Ectodermal cell (in vitro differentiated cells): ENCODE measurements around the gene PAQR9.

Experiments used
- H3K27ac ChIP-seq: 2 replicates; pipeline ENCODE4 v1.7.0; 2013; ENCODE audit warnings: mild to moderate bottlenecking, low read depth, low read length; ENCODE audit not compliant: insufficient read depth, poor library complexity, severe bottlenecking
- H3K27me3 ChIP-seq: 2 replicates; pipeline ENCODE4 v1.7.0; 2013; ENCODE audit warnings: mild to moderate bottlenecking, low read length; ENCODE audit not compliant: insufficient read depth, control insufficient read depth, poor library complexity, severe bottlenecking
- H3K36me3 ChIP-seq: one replicate; pipeline ENCODE4 v1.7.0; 2013; ENCODE audit warnings: low read length; ENCODE audit not compliant: control insufficient read depth, insufficient read depth
- H3K4me1 ChIP-seq: one replicate; pipeline ENCODE4 v1.7.0; 2013; ENCODE audit warnings: low read length; ENCODE audit not compliant: control insufficient read depth, insufficient read depth
- H3K4me3 ChIP-seq: 2 replicates; pipeline ENCODE4 v1.7.0; 2013; ENCODE audit warnings: low read depth, low read length, control low read depth; ENCODE audit not compliant: insufficient read depth
- H3K9me3 ChIP-seq: 2 replicates; pipeline ENCODE4 v1.7.0; 2013; ENCODE audit warnings: mild to moderate bottlenecking, low read length, moderate library complexity; ENCODE audit not compliant: control insufficient read depth
- WGBS, 2 experiments: methylation state at CpG; one replicate each; pipeline ENCODE4 v1.1.7; 2013; ENCODE audit warnings: missing lambda C conversion rate in 2 of 2; 5-methylcytosine and 5-hydroxymethylcytosine counted together

Gene PAQR9

DNA sequence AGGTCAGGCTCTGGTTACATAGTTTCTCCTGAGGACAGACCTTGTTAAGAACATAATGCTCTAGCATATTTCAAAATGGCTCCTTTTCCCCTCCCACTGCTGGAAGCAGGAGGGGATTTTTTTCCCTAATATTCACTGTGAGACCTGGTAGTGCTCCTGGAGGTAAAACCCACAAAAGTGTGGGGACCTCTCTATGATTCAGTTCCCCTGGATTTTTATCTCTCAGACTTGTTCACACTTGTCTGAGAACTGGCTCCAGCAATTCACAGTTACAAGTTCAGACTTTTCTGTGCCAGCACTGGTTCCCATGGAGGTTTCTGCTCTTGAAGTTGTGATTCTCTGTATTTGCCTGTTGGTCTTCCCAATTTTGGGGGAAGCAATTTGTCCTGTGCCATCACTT lies 38.3 kb downstream of the PAQR9 start:
- Histone ChIP-seq H3K36me3 (no peaks in the 10 kb centered on the region), H3K27ac (no peak overlapping the region), H3K9me3 (no peaks in the 10 kb centered on the region), H3K4me1 (no peaks in the 10 kb centered on the region), H3K27me3 (no peaks in the 10 kb centered on the region), H3K4me3 (no peak overlapping the region)

DNA sequence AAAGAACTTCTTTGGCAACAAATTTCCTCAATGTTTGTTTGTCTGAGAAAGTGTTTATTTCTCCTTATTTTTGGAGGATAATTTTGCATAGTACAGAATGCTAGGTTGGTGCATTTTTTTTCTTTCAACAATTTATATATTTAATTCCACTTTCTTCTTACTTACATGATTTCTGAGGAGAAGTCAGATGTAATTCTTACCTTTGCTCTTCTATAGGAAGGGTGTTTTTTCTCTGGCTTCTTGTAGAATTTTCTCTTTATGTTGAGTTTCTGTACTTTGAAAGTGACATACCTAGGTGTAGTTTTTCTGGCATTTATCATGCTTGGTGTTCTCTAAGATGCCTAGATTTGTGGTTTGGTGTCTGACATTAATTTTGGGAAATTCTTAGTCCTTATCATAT lies 39.8 kb downstream of the PAQR9 start:
- no peaks in the 10 kb centered on the region for H3K9me3 ChIP-seq
- no peaks in the 10 kb centered on the region for H3K27me3 ChIP-seq
- H3K36me3 ChIP-seq: no peaks in the 10 kb centered on the region
- no peak overlapping the region for H3K4me3 ChIP-seq
- no peaks in the 10 kb centered on the region for H3K4me1 ChIP-seq
- H3K27ac ChIP-seq: no peak overlapping the region

DNA sequence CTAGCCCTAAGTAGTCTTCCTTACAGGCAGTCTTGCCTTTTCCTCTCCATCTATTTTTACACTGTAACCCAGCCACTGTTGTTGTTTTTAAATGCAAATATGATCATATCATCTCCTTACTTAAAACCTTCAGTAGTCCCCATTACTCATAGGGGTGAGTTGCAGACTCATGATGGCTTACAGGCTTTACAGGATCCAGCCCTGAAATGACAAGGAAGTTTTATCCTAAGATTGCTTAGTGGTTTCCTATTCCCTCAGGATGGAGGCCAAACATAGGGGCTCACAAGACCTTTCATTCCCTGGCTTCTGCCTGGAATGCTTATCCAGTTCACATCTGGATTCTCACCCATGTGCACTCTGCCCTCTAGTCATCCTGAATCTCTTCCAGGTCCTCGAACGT lies 46.9 kb downstream of the PAQR9 start:
- no peaks in the 10 kb centered on the region for H3K9me3 ChIP-seq
- no peaks in the 10 kb centered on the region for H3K36me3 ChIP-seq
- H3K4me3 ChIP-seq: no peak overlapping the region
- no peaks in the 10 kb centered on the region for H3K4me1 ChIP-seq
- 89 to 100% methylated on average over 2 of the region's 2 CpGs for WGBS, 2 experiments
- H3K27ac ChIP-seq: no peak overlapping the region
- H3K27me3 ChIP-seq: no peaks in the 10 kb centered on the region

DNA sequence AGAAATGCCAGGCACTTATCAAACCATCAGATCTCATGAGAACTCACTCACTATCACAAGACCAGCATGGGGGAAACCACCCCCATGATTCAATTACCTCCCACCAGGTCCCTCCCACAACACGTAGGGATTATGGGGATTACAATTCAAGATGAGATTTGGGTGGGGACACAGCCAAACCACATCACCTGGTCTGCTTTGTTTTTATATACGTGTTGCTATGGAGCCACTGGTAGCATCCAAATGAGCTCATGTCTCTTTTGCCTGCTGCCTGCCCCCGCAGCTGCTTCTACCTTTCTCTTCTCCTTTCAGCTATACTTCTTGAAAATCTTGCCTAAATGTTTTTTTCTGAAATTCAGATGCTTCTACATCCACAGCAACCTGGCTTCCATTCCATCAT lies 47.8 kb downstream of the PAQR9 start:
- Histone ChIP-seq H3K9me3 (no peaks in the 10 kb centered on the region), H3K36me3 (no peaks in the 10 kb centered on the region)

GRCh38 chr3:142914286-142914811 lies 49.1 kb downstream of the PAQR9 start:
- Histone ChIP-seq H3K4me1 (peaks cover 6% of the 10 kb centered on the region), H3K9me3 (no peaks in the 10 kb centered on the region), H3K27ac (no peak overlapping the region), H3K36me3 (no peaks in the 10 kb centered on the region), H3K27me3 (no peaks in the 10 kb centered on the region), H3K4me3 (no peak overlapping the region)
- 54% methylated on average over 3 of the region's 3 CpGs for WGBS, 2 experiments

More for the DNA sequence above, 47.8 kb downstream of the PAQR9 start:
- no peak overlapping the region for H3K27ac ChIP-seq
- H3K4me1 ChIP-seq: peaks cover 2% of the 10 kb centered on the region
- 82 to 85% methylated on average over 3 of the region's 3 CpGs for WGBS, 2 experiments
- H3K4me3 ChIP-seq: no peak overlapping the region
- no peaks in the 10 kb centered on the region for H3K27me3 ChIP-seq

DNA sequence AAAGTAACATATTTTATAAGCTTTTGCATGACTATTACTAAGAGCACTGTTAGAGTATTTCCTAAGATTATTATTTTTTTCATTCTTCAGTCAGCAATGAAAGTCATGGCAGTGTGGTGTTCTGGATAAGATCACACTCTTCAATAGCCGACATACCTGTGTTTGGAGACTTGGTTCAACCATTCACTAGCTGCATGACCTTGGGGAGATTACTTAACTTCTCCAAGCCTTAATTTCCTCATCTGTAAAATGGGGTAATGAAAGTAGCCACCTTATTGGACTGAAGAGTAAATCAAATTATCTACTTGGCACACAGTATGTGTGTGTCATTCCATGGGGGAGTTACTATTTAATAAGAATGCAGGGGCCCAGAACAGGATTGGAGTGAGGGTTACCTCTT lies 50.0 kb downstream of the PAQR9 start:
- no peak overlapping the region for H3K27ac ChIP-seq
- 88 to 100% methylated on average over 1 of the region's 1 CpG for WGBS, 2 experiments
- H3K4me3 ChIP-seq: no peak overlapping the region
- peaks cover 6% of the 10 kb centered on the region for H3K4me1 ChIP-seq
- no peaks in the 10 kb centered on the region for H3K9me3 ChIP-seq
- no peaks in the 10 kb centered on the region for H3K36me3 ChIP-seq
- no peaks in the 10 kb centered on the region for H3K27me3 ChIP-seq

- no peak overlapping the region for H3K4me3 ChIP-seq
- 98% methylated on average over 5 to 6 of the region's 6 CpGs for WGBS, 2 experiments
- H3K9me3 ChIP-seq: no peaks in the 10 kb centered on the region
These were observed 50.9 kb downstream of the PAQR9 start for GRCh38 chr3:142912402-142913172.

More at GRCh38 chr3:142912402-142913172, 50.9 kb downstream of the PAQR9 start:
- no peaks in the 10 kb centered on the region for H3K36me3 ChIP-seq
- no peaks in the 10 kb centered on the region for H3K27me3 ChIP-seq
- no peak overlapping the region for H3K27ac ChIP-seq
- peaks cover 6% of the 10 kb centered on the region for H3K4me1 ChIP-seq
